ENCODE results near the gene RAB4A.
A peak's percentile ranks its signal among the peaks of the same experiment; 100 is the strongest.

RAB4A gene

GRCh38 chr1:229248821-229249817 is 21.8 kb upstream of the RAB4A start:
- DNase-seq, result no peak

GRCh38 chr1:229249854-229250644 is 20.9 kb upstream of the RAB4A start:
- TF ChIP-seq CTCF (IDR thresholded peaks at IDR 0.05; ENCODE audit: low read depth, low read length), result no peak

More at GRCh38 chr1:229248821-229249817, 21.8 kb upstream of the RAB4A start:
- no peaks in the 10 kb centered on the region for H3K27me3 ChIP-seq
- no peaks in the 10 kb centered on the region for H3K9me3 ChIP-seq
- H3K4me3 ChIP-seq (ENCODE audit: low read depth, low read length), result no peak overlapping the region
- H3K4me1 ChIP-seq, result peaks cover 8% of the 10 kb centered on the region; the same call in 1 of the 2 replicates
- no peak for TF ChIP-seq CTCF (IDR thresholded peaks at IDR 0.05; ENCODE audit: low read depth, low read length)
- H3K36me3 ChIP-seq, result no peaks in the 10 kb centered on the region

GRCh38 chr1:229251185-229251584 is 19.7 kb upstream of the RAB4A start:
- no peaks in the 10 kb centered on the region for H3K9me3 ChIP-seq
- TF ChIP-seq CTCF (IDR thresholded peaks at IDR 0.05; ENCODE audit: low read depth, low read length), result no peak
- no peaks in the 10 kb centered on the region for H3K27me3 ChIP-seq
- H3K4me1 ChIP-seq, result peaks cover 8% of the 10 kb centered on the region; the same call in 1 of the 2 replicates
- no peak overlapping the region for H3K4me3 ChIP-seq (ENCODE audit: low read depth, low read length)
- H3K36me3 ChIP-seq, result no peaks in the 10 kb centered on the region
- DNase-seq, result no peak

More at GRCh38 chr1:229249854-229250644, 20.9 kb upstream of the RAB4A start:
- no peaks in the 10 kb centered on the region for H3K36me3 ChIP-seq
- H3K27me3 ChIP-seq, result no peaks in the 10 kb centered on the region
- DNase-seq, result no peak
- H3K4me1 ChIP-seq, result peaks cover 8% of the 10 kb centered on the region; the same call in 1 of the 2 replicates
- no peak overlapping the region for H3K4me3 ChIP-seq (ENCODE audit: low read depth, low read length)
- no peaks in the 10 kb centered on the region for H3K9me3 ChIP-seq

GRCh38 chr1:229252228-229252984 is 18.5 kb upstream of the RAB4A start:
- Histone ChIP-seq H3K36me3 (no peaks in the 10 kb centered on the region), H3K4me3 (ENCODE audit: low read depth, low read length) (no peak overlapping the region; the same call in 1 of the 2 replicates), H3K27me3 (no peaks in the 10 kb centered on the region), H3K9me3 (no peaks in the 10 kb centered on the region), H3K4me1 (peaks cover 8% of the 10 kb centered on the region; the same call in 1 of the 2 replicates)
- DNase-seq, result peak; percentile 23
- no peak for TF ChIP-seq CTCF (IDR thresholded peaks at IDR 0.05; ENCODE audit: low read depth, low read length)

GRCh38 chr1:229253151-229253974 is 17.5 kb upstream of the RAB4A start:
- H3K4me1 ChIP-seq, result peaks cover 8% of the 10 kb centered on the region; the same call in 1 of the 2 replicates
- H3K27me3 ChIP-seq, result no peaks in the 10 kb centered on the region
- TF ChIP-seq CTCF (IDR thresholded peaks at IDR 0.05; ENCODE audit: low read depth, low read length), result no peak
- peak overlapping the region; percentile 31 for H3K4me3 ChIP-seq (ENCODE audit: low read depth, low read length)
- no peaks in the 10 kb centered on the region for H3K36me3 ChIP-seq
- no peaks in the 10 kb centered on the region for H3K9me3 ChIP-seq
- no peak for DNase-seq
